ENCODE measurements around the gene TRIM39.

TRIM39 gene

GRCh38 chr6:30341728-30342127 is 15.0 kb downstream of the TRIM39 start:
- TF ChIP-seq CTCF (IDR thresholded peaks at IDR 0.05; ENCODE audit: low read length, missing control alignments) = no peak
- H3K4me3 ChIP-seq (replicated peaks; ENCODE audit: low read depth, low read length) = no peak overlapping the region
- no peak for DNase-seq (ENCODE audit: low read depth)

GRCh38 chr6:30344191-30344867 is 17.6 kb downstream of the TRIM39 start:
- no peak for DNase-seq (ENCODE audit: low read depth)
- no peak for TF ChIP-seq CTCF (IDR thresholded peaks at IDR 0.05; ENCODE audit: low read length, missing control alignments)
- peak overlapping the region; percentile 85 for H3K4me3 ChIP-seq (replicated peaks; ENCODE audit: low read depth, low read length)

DNA sequence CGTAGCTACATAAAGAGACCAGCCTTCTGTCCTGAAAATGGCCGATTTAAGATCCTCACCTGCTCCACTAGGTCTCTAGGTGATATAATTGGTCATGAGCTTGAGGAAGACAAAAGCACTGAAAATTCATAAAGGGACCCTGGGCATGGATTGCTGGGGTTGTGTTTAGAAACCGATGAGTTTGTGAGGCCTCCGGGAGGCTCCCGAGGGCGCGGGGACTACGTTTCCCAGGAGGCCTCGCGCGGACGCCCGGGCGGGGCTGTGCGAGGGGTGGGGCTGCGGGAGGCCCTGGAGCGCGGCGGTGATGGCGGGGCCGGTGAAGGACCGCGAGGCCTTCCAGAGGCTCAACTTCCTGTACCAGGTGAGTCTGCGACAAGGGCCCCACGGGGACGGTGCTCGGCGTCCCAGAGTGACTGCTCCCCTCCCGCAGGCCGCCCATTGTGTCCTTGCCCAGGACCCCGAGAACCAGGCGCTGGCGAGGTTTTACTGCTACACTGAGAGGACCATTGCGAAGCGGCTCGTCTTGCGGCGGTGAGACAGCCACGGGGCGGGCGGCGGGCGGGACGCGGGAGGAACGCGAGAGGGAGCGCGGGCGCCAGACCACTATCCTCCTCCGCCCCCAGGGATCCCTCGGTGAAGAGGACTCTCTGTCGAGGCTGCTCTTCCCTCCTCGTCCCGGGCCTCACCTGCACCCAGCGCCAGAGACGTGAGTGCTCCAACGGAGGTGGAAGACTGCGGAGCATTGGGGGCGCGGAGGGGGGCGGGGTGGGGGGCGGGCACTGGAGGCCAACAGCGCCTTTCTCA is 18.3 kb downstream of the TRIM39 start, which contains the start of gene RPP21:
RPP21 (plus strand) TSS at position 289 of the 804 bp plus-strand sequence; CDS start at position 305, 16 bp downstream.
- peak within 1 kb of the TSS; percentile 85 for H3K4me3 ChIP-seq (replicated peaks; ENCODE audit: low read depth, low read length)
- TF ChIP-seq CTCF (IDR thresholded peaks at IDR 0.05; ENCODE audit: low read length, missing control alignments) = no peak
- DNase-seq (ENCODE audit: low read depth) = peak; percentile 71

GRCh38 chr6:30345852-30346251 is 19.1 kb downstream of the TRIM39 start:
- no peak for DNase-seq (ENCODE audit: low read depth)
- TF ChIP-seq CTCF (IDR thresholded peaks at IDR 0.05; ENCODE audit: low read length, missing control alignments) = no peak
- H3K4me3 ChIP-seq (replicated peaks; ENCODE audit: low read depth, low read length) = peak overlapping the region; percentile 85

- no peak for TF ChIP-seq CTCF (IDR thresholded peaks at IDR 0.05; ENCODE audit: low read length, missing control alignments)
- no peak overlapping the region for H3K4me3 ChIP-seq (replicated peaks; ENCODE audit: low read depth, low read length)
- DNase-seq (ENCODE audit: low read depth) = no peak
Measured at GRCh38 chr6:30348957-30349356, 22.2 kb downstream of the TRIM39 start.

DNA sequence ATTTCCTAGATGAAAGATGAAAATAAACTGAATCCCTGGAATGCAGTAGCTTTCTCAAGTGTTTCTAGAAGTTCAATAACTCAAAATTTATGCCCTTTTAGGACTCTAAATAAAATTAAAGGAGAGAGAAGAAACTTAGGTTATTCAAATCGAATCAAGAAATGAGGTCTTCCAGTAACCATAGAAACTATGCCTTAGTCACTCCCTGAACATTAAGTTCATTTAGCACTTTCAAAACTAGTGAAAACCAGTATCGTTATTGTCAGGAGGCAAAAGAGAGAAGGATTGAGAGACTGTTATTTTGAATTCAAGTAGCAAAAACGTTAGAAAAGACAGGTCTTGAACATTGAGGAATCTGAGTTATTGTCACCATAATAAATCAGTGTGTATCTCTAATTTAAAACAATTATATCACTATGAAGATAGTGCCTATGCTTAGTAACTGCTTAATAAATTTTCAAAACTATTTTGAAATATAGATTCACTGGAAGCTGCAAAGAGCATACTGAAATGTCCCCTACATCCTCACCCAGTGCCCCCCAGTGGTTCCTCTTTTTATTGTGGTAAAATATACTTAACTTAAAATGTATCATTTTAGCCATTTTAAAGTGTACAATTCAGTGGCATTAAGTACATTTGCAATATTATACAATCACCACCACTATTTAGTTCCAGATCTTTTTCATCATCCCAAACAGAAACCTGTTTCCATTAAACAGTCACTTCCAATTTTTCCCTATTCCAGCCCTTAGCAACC is 22.9 kb downstream of the TRIM39 start:
- peak; percentile 7 for TF ChIP-seq CTCF (IDR thresholded peaks at IDR 0.05; ENCODE audit: low read length, missing control alignments)
- no peak for DNase-seq (ENCODE audit: low read depth)
- H3K4me3 ChIP-seq (replicated peaks; ENCODE audit: low read depth, low read length) = no peak overlapping the region

Measured in fibroblast of pulmonary artery (primary cell).